GM21360 (cell line): Measurements from ENCODE around the gene PI4KA.
"Not testable (repeated sequence)": the region's sequence is repeated elsewhere in the genome, so short reads cannot be mapped to it uniquely, and the experiment has no call there.

Source experiments
- ATAC-seq: cut with Tn5 transposase; IDR thresholded peaks from one replicate; pipeline ENCODE4 v1.9.1; 2021; ENCODE audit warnings: mild to moderate bottlenecking, moderate library complexity; ENCODE audit not compliant: unreplicated experiment

The PI4KA gene

GRCh38 chr22:20671409-20672081 lies 187.1 kb downstream of the PI4KA start:
- no peak for ATAC-seq

GRCh38 chr22:20670457-20671261 lies 188.0 kb downstream of the PI4KA start:
- ATAC-seq: not testable (repeated sequence)

- not testable (repeated sequence) for ATAC-seq
Measured at GRCh38 chr22:20669884-20670283, 188.7 kb downstream of the PI4KA start.

GRCh38 chr22:20669471-20669870 lies 189.1 kb downstream of the PI4KA start:
- ATAC-seq: not testable (repeated sequence)

- not testable (repeated sequence) for ATAC-seq
Measured at GRCh38 chr22:20668769-20669168, 189.8 kb downstream of the PI4KA start.

GRCh38 chr22:20668226-20668625 lies 190.4 kb downstream of the PI4KA start:
- ATAC-seq: not testable (repeated sequence)

GRCh38 chr22:20667548-20667947 lies 191.1 kb downstream of the PI4KA start:
- ATAC-seq: not testable (repeated sequence)

- no peak for ATAC-seq
Measured at GRCh38 chr22:20666560-20666959, 192.1 kb downstream of the PI4KA start.

GRCh38 chr22:20664594-20664959 lies 194.0 kb downstream of the PI4KA start:
- no peak for ATAC-seq

- no peak for ATAC-seq
Measured at GRCh38 chr22:20663941-20664593, 194.5 kb downstream of the PI4KA start.

- ATAC-seq: no peak
Measured at GRCh38 chr22:20663137-20663828, 195.3 kb downstream of the PI4KA start.

GRCh38 chr22:20662524-20663036 lies 196.0 kb downstream of the PI4KA start:
- ATAC-seq: not testable (repeated sequence)

GRCh38 chr22:20661473-20661872 lies 197.1 kb downstream of the PI4KA start:
- no peak for ATAC-seq

- ATAC-seq: no peak
Measured at GRCh38 chr22:20660441-20661054, 198.1 kb downstream of the PI4KA start.

GRCh38 chr22:20659920-20660319 lies 198.7 kb downstream of the PI4KA start:
- no peak for ATAC-seq

GRCh38 chr22:20659258-20659657 lies 199.4 kb downstream of the PI4KA start:
- no peak for ATAC-seq

- no peak for ATAC-seq
Measured at GRCh38 chr22:20658433-20659222, 200.0 kb downstream of the PI4KA start.

- ATAC-seq: no peak
Measured at GRCh38 chr22:20657963-20658362, 200.6 kb downstream of the PI4KA start.
